K562 (cell line): ENCODE measurements around the gene EIF4E. TPM values are rescaled to one million over a fixed set of nuclear protein-coding genes. Genes with fewer than 3 reads are reported as not detected.

ENCODE experiments used
- ATAC-seq: fragments of 200-7000 bp; cut with Tn5 transposase; 3 replicates; pipeline ENCODE4 v1.9.1; 2020; ENCODE audit warnings: moderate library complexity
- BruUV-seq: library from RNA; stranded (reverse); fragments of 400-500 nt; replicated peaks from 2 replicates; lab custom pipeline; 2021; lab: Mats Ljungman, UMichigan
- CTCF ChIA-PET: fragments of 300-600 bp; formaldehyde crosslinking; extraction: SDS; loops from one replicate; lab custom pipeline; 2021; ENCODE audit warnings: low intra/inter-chr PET ratio; lab: Yijun Ruan, JAX
- POLR2A ChIA-PET: fragments of 300-600, 350-650 bp; sonication (Branson Sonifier 250); formaldehyde crosslinking; extraction: SDS; loops from one replicate; lab custom pipeline; 2021; ENCODE audit warnings: antibody characterized with exemption, inconsistent platforms; lab: Yijun Ruan, JAX
- DNase-seq, 4 experiments: peaks; one replicate each; pipeline versions ENCODE4 v3.0.0 to v3.0.0-alpha.2; 2011 to 2018; ENCODE audit warnings: low spot score in 3 of 4, mixed read lengths in 3 of 4; ENCODE audit errors: extremely low read depth in 1 of 4
- FAIRE-seq: peaks from 2 replicates; lab custom pipeline; 2011; peaks lifted over from hg19 to GRCh38; lab: Jason Lieb, UNC
- H2AFZ ChIP-seq: 2 replicates; pipeline ENCODE4 v1.6.0; 2011; ENCODE audit warnings: low read depth, low read length, control low read depth, inconsistent platforms
- H3K27ac ChIP-seq: fragments of 200-600 bp; 3 replicates; pipeline ENCODE4 v1.8.0; 2011; ENCODE audit warnings: low read depth, mild to moderate bottlenecking, control low read depth, inconsistent platforms, low read length, moderate library complexity, mixed read lengths; ENCODE audit errors: extremely low read depth
- H3K27me3 ChIP-seq, 2 experiments: fragments of 300-600 bp in 1 of 2; 2 replicates in 1 of 2; 3 replicates in 1 of 2; pipeline versions ENCODE4 v1.6.0 to v1.8.0; 2011; ENCODE audit warnings: inconsistent platforms in 2 of 2, low read length in 2 of 2, mild to moderate bottlenecking in 1 of 2, mixed read lengths in 1 of 2, moderate library complexity in 1 of 2; ENCODE audit not compliant: control insufficient read depth in 2 of 2, insufficient read depth in 2 of 2
- H3K36me3 ChIP-seq: fragments of 300-600 bp; 3 replicates; pipeline ENCODE4 v1.8.0; 2011; ENCODE audit warnings: mild to moderate bottlenecking, low read length, inconsistent platforms; ENCODE audit not compliant: control insufficient read depth, insufficient read depth
- H3K4me1 ChIP-seq, 2 experiments: fragments of 200-600 bp in 1 of 2; replicated peaks in 1 of 2; 2 replicates in 1 of 2; 3 replicates in 1 of 2; pipeline versions ENCODE4 v1.5.1 to v1.8.0; 2011; ENCODE audit warnings: inconsistent platforms in 2 of 2, low read length in 2 of 2, mild to moderate bottlenecking in 1 of 2, mixed read lengths in 1 of 2, moderate library complexity in 1 of 2; ENCODE audit not compliant: control insufficient read depth in 2 of 2, insufficient read depth in 2 of 2
- H3K4me2 ChIP-seq: 2 replicates; pipeline ENCODE4 v1.6.1; 2011; ENCODE audit warnings: low read length, control low read depth, inconsistent platforms, mixed read lengths; ENCODE audit not compliant: insufficient read depth
- H3K4me3 ChIP-seq: fragments of 200-600 bp; sonication (generic), shearing (Covaris generic); 2 replicates; pipeline ENCODE4 v1.5.1; 2016; ENCODE audit warnings: control low read depth, inconsistent platforms
- H3K79me2 ChIP-seq: fragments of 200-600 bp; 3 replicates; pipeline ENCODE4 v1.8.0; 2011; ENCODE audit warnings: low read length, inconsistent platforms; ENCODE audit not compliant: control insufficient read depth, insufficient read depth
- H3K9ac ChIP-seq, 2 experiments: 2 replicates each; pipeline versions ENCODE4 v1.6.0 to v1.6.1; 2011; ENCODE audit warnings: low read depth in 2 of 2, low read length in 2 of 2, control low read depth in 1 of 2, inconsistent platforms in 1 of 2, mild to moderate bottlenecking in 1 of 2, mixed read lengths in 1 of 2; ENCODE audit not compliant: insufficient read depth in 1 of 2
- H3K9me1 ChIP-seq: one replicate; pipeline ENCODE4 v1.6.0; 2011; ENCODE audit warnings: inconsistent platforms, mild to moderate bottlenecking, low read length, moderate library complexity; ENCODE audit not compliant: control insufficient read depth, insufficient read depth
- H3K9me3 ChIP-seq: replicated peaks from 2 replicates; pipeline ENCODE4 v1.5.1; 2011; ENCODE audit warnings: low read depth, low read length, inconsistent platforms; ENCODE audit not compliant: control insufficient read depth, insufficient read depth
- H4K20me1 ChIP-seq: replicated peaks from 2 replicates; pipeline ENCODE4 v1.6.1; 2011; ENCODE audit warnings: low read length, inconsistent platforms, mixed read lengths; ENCODE audit not compliant: control insufficient read depth, insufficient read depth
- CBFA2T3 ChIP-seq: fragments of 450-650 bp; IDR thresholded peaks from 2 replicates; pipeline ENCODE4 v1.6.1; 2017
- CEBPB ChIP-seq: fragments of 450-650 bp; IDR thresholded peaks from 2 replicates; pipeline ENCODE4 v1.6.1; 2016; ENCODE audit warnings: missing genetic modification characterization, missing compliant biosample characterization
- DMBX1 ChIP-seq: fragments of 250-450 bp; sonication (Bioruptor Pico); IDR thresholded peaks from 2 replicates; pipeline ENCODE4 v1.8.0; 2022; ENCODE audit warnings: inconsistent platforms, mild to moderate bottlenecking, moderate library complexity, borderline replicate concordance
- DPF2 ChIP-seq: fragments of 450-650 bp; IDR thresholded peaks from 2 replicates; pipeline ENCODE4 v1.6.1; 2016
- EHMT2 ChIP-seq: fragments of 450-650 bp; IDR thresholded peaks from 2 replicates; pipeline ENCODE4 v1.6.1; 2018; ENCODE audit warnings: antibody characterized with exemption
- FOXK2 ChIP-seq, 2 experiments: fragments of 450-650 bp; IDR thresholded peaks in 1 of 2; conservative IDR thresholded peaks in 1 of 2; 2 replicates each; pipeline ENCODE4 v1.6.1; 2016; ENCODE audit warnings: low read depth in 2 of 2, mild to moderate bottlenecking in 1 of 2
- HDGF ChIP-seq: fragments of 450-650 bp; IDR thresholded peaks from 2 replicates; pipeline ENCODE4 v1.6.1; 2016
- HSF4 ChIP-seq: fragments of 250-450 bp; sonication (Bioruptor Pico); IDR thresholded peaks from 2 replicates; pipeline ENCODE4 v2.1.2; 2022; ENCODE audit warnings: mild to moderate bottlenecking, moderate library complexity, borderline replicate concordance
- KAT8 ChIP-seq: fragments of 450-650 bp; IDR thresholded peaks from 2 replicates; pipeline ENCODE4 v1.6.1; 2016; ENCODE audit warnings: low read depth, mild to moderate bottlenecking
- MECOM ChIP-seq: fragments of 250-450 bp; sonication (Bioruptor Pico); IDR thresholded peaks from 2 replicates; pipeline ENCODE4 v1.8.0; 2022; ENCODE audit warnings: inconsistent platforms
- MIER1 ChIP-seq: fragments of 450-650 bp; IDR thresholded peaks from 2 replicates; pipeline ENCODE4 v1.6.1; 2016; ENCODE audit warnings: antibody characterized with exemption, mild to moderate bottlenecking, low read depth
- MTA3 ChIP-seq: fragments of 450-650 bp; formaldehyde crosslinking; IDR thresholded peaks from 2 replicates; pipeline ENCODE4 v1.6.1; 2017; ENCODE audit warnings: mild to moderate bottlenecking, borderline replicate concordance
- POLR2AphosphoS5 ChIP-seq: IDR thresholded peaks from 2 replicates; pipeline ENCODE4 v1.6.1; 2011; ENCODE audit warnings: mild to moderate bottlenecking, low read depth, low read length, moderate library complexity; ENCODE audit not compliant: control insufficient read depth, insufficient read depth
- POU5F1 ChIP-seq: fragments of 150-350 bp; IDR thresholded peaks from 2 replicates; pipeline ENCODE4 v1.6.1; 2014; ENCODE audit warnings: borderline replicate concordance, low read length, low read depth, mild to moderate bottlenecking; ENCODE audit not compliant: partially characterized antibody
- SMAD4 ChIP-seq: fragments of 250-450 bp; sonication (Bioruptor Pico); conservative IDR thresholded peaks from 2 replicates; pipeline ENCODE4 v1.8.0; 2021; ENCODE audit warnings: inconsistent platforms, mild to moderate bottlenecking, moderate library complexity
- SMARCA5 ChIP-seq: fragments of 450-650 bp; IDR thresholded peaks from 2 replicates; pipeline ENCODE4 v1.6.1; 2016
- SMARCE1 ChIP-seq: fragments of 450-650 bp; IDR thresholded peaks from 2 replicates; pipeline ENCODE4 v1.7.1; 2016; ENCODE audit warnings: mild to moderate bottlenecking
- SNRNP70 ChIP-seq: fragments of 200-400 bp; formaldehyde crosslinking; optimal IDR thresholded peaks from 2 replicates; pipeline ENCODE3; 2017; ENCODE audit warnings: low read depth, low read length
- ZC3H8 ChIP-seq: fragments of 450-650 bp; IDR thresholded peaks from 2 replicates; pipeline ENCODE4 v1.6.1; 2017
- WGBS: fragments of 100-300 bp; shearing (Covaris generic); methylation state at CpG from one replicate; pipeline ENCODE4 v1.1.6; 2016; ENCODE audit warnings: low coverage, mixed read lengths; ENCODE audit not compliant: insufficient coverage; ENCODE audit errors: missing lambda C conversion rate; 5-methylcytosine and 5-hydroxymethylcytosine counted together
- in situ Hi-C: fragments of 300-500 bp; cut with MboI; formaldehyde crosslinking; loops from 4 replicates; pipeline ENCODE4 v1.15.0; 2018; ENCODE audit warnings: inconsistent platforms, mixed read lengths
- intact Hi-C: fragments of 100-400 bp; cut with micrococcal nuclease; formaldehyde crosslinking; loops from 2 replicates; pipeline ENCODE4 v1.14.2; 2022
- polyA plus RNA-seq, 8 experiments: library from polyadenylated mRNA; depleted of rRNA in 4 of 8; stranded (reverse) in 5 of 8; unstranded in 3 of 8; fragments of >200 nt; fragmentation: Nextera tagmentation in 2 of 8; fragmentation: Illumina TruSeq in 1 of 8; extraction: Ambion mirVana in 2 of 8; extraction: Trizol in 1 of 8; gene quantifications; 2 replicates each; pipeline versions ENCODE4 v1.2.1 to v1.2.3, GENCODE V29; 2011 to 2014; ENCODE audit warnings: inconsistent platforms in 1 of 8, missing spikeins in 1 of 8
- total RNA-seq, 7 experiments: library from RNA; depleted of rRNA in 6 of 7; stranded (reverse); fragments of >200 nt in 6 of 7; fragmentation: Illumina TruSeq in 2 of 7; extraction: Trizol in 2 of 7; gene quantifications; 2 replicates each; pipeline versions ENCODE4 v1.2.1 to v1.2.3, GENCODE V29; 2011 to 2021; ENCODE audit warnings: low replicate concordance in 1 of 7
- TF ChIP-seq, protein P1 (sequence below): fragments of 450-650 bp; IDR thresholded peaks from 2 replicates; pipeline ENCODE4 v1.6.1; 2017; ENCODE audit warnings: antibody characterized with exemption, mild to moderate bottlenecking

EIF4E gene
- total and polyA plus RNA-seq, 9 of the 15 experiments (the other 6 are each of a cell fraction or from before 2014, with no cell fraction given), result 164 to 489 (median 179) TPM

- H3K4me1 ChIP-seq, result peaks cover 4 to 9% of the 10 kb centered on the region in 2 experiments; a peak in 2 of 5 replicates
- peaks cover 88% of the 10 kb centered on the region for H3K79me2 ChIP-seq
- H2AFZ ChIP-seq, result no peak overlapping the region
- peak overlapping the region; percentile 44; the same call in 1 of the 3 replicates for H3K27ac ChIP-seq
- CTCF ChIA-PET, result interaction anchor here (0.7 kb wide), 1 partner anchor 46 kb away, joined by 3 read pairs; no protein-coding TSS in a partner anchor
- ATAC-seq (peak; percentile 95), DNase-seq (peak in 2 of 4 experiments; percentile 60 to 82), FAIRE-seq (peak; percentile 73)
- H3K9me3 ChIP-seq, result no peaks in the 10 kb centered on the region
- H3K36me3 ChIP-seq, result peaks cover 94% of the 10 kb centered on the region
- WGBS, result 40% methylated on average over 11 of the region's 11 CpGs
- 0 out of 2 replicates have a peak, but pooled peaks cover 5% of the 10 kb centered on the region for H4K20me1 ChIP-seq
- H3K27me3 ChIP-seq, result no peaks in the 10 kb centered on the region
- H3K4me2 ChIP-seq, result no peak overlapping the region
- intact Hi-C loops (no loop called here), in situ Hi-C loops (no loop called here)
- no TSS peak for BruUV-seq
- POLR2A ChIA-PET, result interaction anchor here (1.0 to 1.1 kb wide), 2 partner anchors 9 to 10 kb away, joined by 3 read pairs; no protein-coding TSS in a partner anchor
- H3K4me3 ChIP-seq, result no peak overlapping the region
- no peaks in the 10 kb centered on the region for H3K9me1 ChIP-seq
- no peak overlapping the region for H3K9ac ChIP-seq
- TF ChIP-seq ZC3H8 (no peak), POLR2AphosphoS5 (peak; percentile 23; the same call in 1 of the 2 replicates), FOXK2 (conservative IDR thresholded peaks at IDR 0.05 in 1 of 2, IDR thresholded peaks at IDR 0.05 in 1 of 2; ENCODE audit: low read depth in 2 of 2) (0 out of 4 replicates have a peak, but pooled peaks have one; percentile 22 to 31), SMARCE1 (peak; percentile 28; the same call in 1 of the 2 replicates), SNRNP70 (no peak), POU5F1 (no peak), HDGF (0 out of 2 replicates have a peak, but pooled peaks have one; percentile 35), CEBPB (tag) (peak; percentile 79), HSF4 (no peak), MECOM (CRISPR knock-in tag) (no peak), MIER1 (0 out of 2 replicates have a peak, but pooled peaks have one; percentile 28), SMAD4 (CRISPR knock-in tag) (0 out of 2 replicates have a peak, but pooled peaks have one; percentile 29), DMBX1 (CRISPR knock-in tag) (no peak), KAT8 (no peak), MTA3 (0 out of 2 replicates have a peak, but pooled peaks have one; percentile 50), EHMT2 (no peak), DPF2 (peak; percentile 76), SMARCA5 (peak; percentile 83), CBFA2T3 (peak; percentile 72)
- TF ChIP-seq, protein P1, sequence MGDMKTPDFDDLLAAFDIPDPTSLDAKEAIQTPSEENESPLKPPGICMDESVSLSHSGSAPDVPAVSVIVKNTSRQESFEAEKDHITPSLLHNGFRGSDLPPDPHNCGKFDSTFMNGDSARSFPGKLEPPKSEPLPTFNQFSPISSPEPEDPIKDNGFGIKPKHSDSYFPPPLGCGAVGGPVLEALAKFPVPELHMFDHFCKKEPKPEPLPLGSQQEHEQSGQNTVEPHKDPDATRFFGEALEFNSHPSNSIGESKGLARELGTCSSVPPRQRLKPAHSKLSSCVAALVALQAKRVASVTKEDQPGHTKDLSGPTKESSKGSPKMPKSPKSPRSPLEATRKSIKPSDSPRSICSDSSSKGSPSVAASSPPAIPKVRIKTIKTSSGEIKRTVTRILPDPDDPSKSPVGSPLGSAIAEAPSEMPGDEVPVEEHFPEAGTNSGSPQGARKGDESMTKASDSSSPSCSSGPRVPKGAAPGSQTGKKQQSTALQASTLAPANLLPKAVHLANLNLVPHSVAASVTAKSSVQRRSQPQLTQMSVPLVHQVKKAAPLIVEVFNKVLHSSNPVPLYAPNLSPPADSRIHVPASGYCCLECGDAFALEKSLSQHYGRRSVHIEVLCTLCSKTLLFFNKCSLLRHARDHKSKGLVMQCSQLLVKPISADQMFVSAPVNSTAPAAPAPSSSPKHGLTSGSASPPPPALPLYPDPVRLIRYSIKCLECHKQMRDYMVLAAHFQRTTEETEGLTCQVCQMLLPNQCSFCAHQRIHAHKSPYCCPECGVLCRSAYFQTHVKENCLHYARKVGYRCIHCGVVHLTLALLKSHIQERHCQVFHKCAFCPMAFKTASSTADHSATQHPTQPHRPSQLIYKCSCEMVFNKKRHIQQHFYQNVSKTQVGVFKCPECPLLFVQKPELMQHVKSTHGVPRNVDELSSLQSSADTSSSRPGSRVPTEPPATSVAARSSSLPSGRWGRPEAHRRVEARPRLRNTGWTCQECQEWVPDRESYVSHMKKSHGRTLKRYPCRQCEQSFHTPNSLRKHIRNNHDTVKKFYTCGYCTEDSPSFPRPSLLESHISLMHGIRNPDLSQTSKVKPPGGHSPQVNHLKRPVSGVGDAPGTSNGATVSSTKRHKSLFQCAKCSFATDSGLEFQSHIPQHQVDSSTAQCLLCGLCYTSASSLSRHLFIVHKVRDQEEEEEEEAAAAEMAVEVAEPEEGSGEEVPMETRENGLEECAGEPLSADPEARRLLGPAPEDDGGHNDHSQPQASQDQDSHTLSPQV, result 0 out of 2 replicates have a peak, but pooled peaks have one; percentile 34
Measured at GRCh38 chr4:98891478-98892337, 37.2 kb downstream of the EIF4E start.
